GM19455 (cell line): ENCODE measurements around the gene TCEA2.

Experiments used
- ATAC-seq: cut with Tn5 transposase; IDR thresholded peaks from one replicate; pipeline ENCODE4 v1.9.1; 2021; ENCODE audit not compliant: unreplicated experiment

The TCEA2 gene

GRCh38 chr20:64048402-64049044 is 14.5 kb upstream of the TCEA2 start:
- ATAC-seq = no peak

GRCh38 chr20:64049060-64049877 is 13.7 kb upstream of the TCEA2 start, which contains the start of gene SOX18:
TSS of gene SOX18 (minus strand) at chr20:64049639. CDS start at chr20:64049516, 123 bp downstream.
- ATAC-seq = no peak

DNA sequence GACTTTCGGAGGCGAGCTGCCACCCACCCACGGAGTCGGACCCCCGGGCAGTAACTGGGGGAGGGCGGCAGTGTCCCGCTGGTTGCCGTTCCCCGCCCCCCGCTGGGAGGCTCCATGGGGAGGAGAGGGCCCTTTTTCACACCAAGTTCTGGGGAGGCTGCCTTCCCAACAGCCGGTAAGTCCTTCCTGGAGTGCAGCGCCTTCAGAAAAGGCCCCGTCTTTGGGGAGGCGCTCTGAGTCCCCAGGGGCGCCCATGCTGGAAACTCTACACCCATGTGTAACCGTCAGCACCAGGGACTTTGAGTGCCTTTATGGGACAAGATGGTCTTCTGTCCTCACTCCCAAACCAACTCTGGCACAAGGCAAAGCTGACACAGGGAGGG is 13.1 kb upstream of the TCEA2 start:
- no peak for ATAC-seq

DNA sequence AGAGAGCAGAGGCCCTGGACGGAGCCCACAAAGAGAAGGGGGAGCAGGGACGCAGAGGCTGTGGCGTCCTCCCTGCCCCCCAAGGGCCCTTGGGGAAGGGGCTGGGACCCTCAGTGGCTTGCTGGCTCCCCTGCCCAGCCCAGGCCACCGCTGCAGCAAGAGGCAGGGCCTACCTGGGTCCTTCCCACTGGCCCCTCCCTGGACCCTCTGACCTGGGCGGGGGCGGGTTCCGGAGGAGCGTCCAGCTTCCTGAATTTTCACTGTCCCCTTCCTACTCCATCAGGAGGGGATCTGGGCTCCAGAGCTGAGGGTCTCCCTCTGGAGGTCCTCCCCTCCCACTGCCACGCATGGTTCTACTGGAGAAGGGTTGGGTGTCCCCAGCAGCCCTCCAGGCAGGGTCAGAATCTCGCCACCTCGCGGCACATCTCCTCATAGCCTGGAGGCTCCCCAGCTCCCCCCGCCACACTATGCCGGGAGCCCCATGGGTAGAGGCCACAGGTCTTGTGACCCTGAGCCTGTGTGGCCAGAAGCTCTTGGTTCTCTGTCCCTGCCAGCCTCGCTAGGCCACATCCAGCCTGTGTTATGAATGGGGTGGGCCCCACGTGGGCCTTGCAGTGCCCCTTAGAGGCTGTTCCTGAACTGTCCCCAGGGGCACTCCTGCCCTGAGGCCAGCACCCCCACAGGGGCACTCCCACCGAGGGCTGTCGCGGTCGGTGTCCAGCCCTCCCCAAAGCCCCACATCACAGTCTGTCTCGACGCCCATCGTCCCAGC is 12.6 kb upstream of the TCEA2 start:
- ATAC-seq = no peak

DNA sequence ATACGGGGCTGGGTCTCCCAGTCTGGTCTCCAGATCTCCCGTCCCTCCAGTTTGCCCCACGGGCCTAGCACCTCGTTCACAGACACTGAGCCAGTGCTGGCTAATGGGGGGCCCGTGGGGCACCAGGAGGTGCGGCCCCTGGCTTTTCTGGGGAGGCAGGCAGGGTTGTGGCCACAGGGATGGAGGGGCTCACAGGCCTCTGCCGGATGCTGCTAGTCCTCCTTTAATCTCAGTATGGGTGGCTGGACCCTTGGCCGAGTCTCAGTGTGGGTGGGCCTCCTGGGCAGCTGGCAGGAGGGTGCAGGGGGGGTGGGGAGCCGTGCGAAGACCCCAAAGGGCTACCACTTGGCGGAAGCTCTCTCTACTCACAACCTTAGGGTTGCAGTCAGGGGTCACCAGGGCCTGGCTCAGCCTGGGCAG is 12.0 kb upstream of the TCEA2 start:
- no peak for ATAC-seq

- ATAC-seq = no peak
Observed at GRCh38 chr20:64051561-64052325, 11.3 kb upstream of the TCEA2 start.

DNA sequence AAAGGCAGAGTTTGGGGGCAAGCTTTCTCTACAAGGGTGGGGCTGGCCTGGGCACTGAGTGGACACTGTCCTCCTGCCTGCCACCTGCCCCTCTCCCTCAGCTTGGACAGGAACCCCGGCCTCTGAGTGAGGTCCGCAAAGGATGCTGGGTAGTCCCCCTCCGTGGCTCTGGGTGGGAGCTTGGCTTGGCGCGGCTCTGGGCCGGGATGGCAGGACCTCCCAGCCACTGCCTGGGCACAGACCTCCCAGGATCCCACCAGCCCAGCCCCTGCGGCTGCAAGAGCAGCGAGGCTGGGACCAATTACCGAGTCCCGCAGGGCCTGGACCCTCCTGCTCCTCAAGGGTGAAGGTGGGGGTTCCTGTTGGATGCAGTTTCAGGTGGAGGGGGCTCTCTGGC is 10.7 kb upstream of the TCEA2 start:
- no peak for ATAC-seq

GRCh38 chr20:64052987-64053840 is 9.8 kb upstream of the TCEA2 start:
- ATAC-seq = no peak

DNA sequence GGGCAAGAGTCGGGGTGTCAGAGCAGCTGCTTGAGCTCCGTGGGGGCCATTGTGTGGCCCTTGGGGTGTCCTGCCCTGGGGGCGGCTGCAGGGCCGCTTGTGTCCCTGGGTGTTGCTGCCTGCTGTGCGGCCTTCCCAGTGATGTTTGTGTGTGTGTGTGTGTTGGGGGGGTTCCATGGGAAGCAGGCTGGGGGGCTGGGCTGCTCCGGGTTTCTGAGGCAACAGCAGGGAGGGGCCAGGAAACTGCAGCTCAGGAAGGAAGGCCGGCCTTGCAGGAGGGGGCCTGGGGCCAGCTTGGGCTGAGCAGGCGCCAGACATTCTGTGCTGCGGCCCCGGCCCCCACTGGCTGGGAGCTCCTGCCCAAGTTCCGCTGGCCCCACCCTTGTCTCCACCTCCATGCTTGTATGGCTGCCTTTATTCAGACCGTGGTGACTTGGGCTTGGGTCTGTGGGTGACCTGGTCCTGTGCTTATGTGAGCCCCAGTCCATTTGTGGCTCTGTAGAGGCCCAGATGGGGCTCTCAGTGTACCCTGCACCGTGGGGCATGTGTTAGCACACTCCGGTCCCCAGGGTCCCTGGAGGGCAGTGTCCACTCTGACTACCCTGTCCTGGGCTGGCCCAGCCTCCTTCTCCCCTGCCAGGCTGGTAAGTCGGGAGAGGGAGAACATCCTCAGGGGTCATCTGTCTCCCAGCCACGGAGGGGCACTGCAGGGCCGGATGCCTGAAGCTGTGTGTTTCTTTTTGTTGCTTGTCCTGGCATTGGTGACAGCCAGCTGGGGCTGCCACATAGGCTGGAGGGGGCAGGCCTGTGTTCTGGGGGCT is 8.9 kb upstream of the TCEA2 start:
- no peak for ATAC-seq

DNA sequence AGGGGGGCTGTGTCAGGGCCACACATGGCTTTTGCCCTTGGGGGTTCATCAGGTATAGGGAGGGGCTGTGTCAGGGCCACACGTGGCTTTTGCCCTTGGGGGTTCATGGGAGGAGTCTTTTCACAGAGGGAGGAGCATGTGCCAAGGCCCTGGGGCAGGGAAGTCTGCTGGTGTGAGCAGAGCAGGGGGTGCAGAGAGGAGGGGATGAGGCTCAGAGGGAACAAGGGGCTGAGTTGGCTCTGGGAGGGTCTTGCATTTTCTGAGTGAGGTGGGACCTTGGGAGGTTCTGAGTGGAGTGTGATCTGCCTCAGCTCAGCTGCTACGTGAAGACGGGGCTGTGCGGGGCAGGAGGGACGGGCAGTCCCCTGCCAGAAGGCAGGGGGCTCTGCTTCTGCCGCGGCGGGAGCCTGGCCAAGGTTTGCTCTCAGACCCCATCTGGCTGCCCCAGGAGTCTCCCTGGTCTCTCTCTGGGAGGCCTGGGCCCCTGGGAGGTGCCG is 7.6 kb upstream of the TCEA2 start:
- no peak for ATAC-seq

GRCh38 chr20:64055893-64056638 is 6.9 kb upstream of the TCEA2 start:
- ATAC-seq = no peak

GRCh38 chr20:64056639-64056888 is 6.4 kb upstream of the TCEA2 start:
- no peak for ATAC-seq

- ATAC-seq = no peak
Observed at GRCh38 chr20:64056889-64057627, 5.9 kb upstream of the TCEA2 start.

GRCh38 chr20:64057628-64058498 is 5.1 kb upstream of the TCEA2 start:
- ATAC-seq = no peak

GRCh38 chr20:64058536-64058935 is 4.5 kb upstream of the TCEA2 start:
- ATAC-seq = no peak

- no peak for ATAC-seq
Observed at GRCh38 chr20:64062276-64062595, 762 bp upstream of the TCEA2 start.
